CD14-positive monocyte (primary cell): ENCODE data around the gene PSMB7. TPM values are rescaled to one million over a fixed set of nuclear protein-coding genes. Genes with fewer than 3 reads are reported as not detected.

ENCODE experiments used
- DNase-seq, 3 donors: peaks; one replicate each; pipeline ENCODE4 v3.0.0-alpha.2; 2011 to 2022
- H2AFZ ChIP-seq: 2 replicates; pipeline ENCODE4 v1.6.0; 2012; ENCODE audit warnings: mild to moderate bottlenecking, low read depth, low read length, inconsistent platforms; ENCODE audit not compliant: insufficient read depth, poor library complexity, severe bottlenecking
- H3K27ac ChIP-seq, 2 donors: 1 replicate in 1 of 2; 2 replicates in 1 of 2; pipeline ENCODE4 v1.5.1; 2012 to 2013; ENCODE audit warnings: low read length in 2 of 2, control low read depth in 1 of 2, inconsistent platforms in 1 of 2, low read depth in 1 of 2, mild to moderate bottlenecking in 1 of 2
- H3K27me3 ChIP-seq, 2 donors: one replicate each; pipeline versions ENCODE4 v1.6.0 to v1.6.1; 2011 to 2013; ENCODE audit warnings: low read length in 2 of 2; ENCODE audit not compliant: control insufficient read depth in 2 of 2, insufficient read depth in 2 of 2
- H3K36me3 ChIP-seq, 2 donors: replicated peaks in 1 of 2; 1 replicate in 1 of 2; 2 replicates in 1 of 2; pipeline versions ENCODE4 v1.5.1 to v1.6.1; 2012 to 2013; ENCODE audit warnings: low read length in 2 of 2, control low read depth in 1 of 2, inconsistent platforms in 1 of 2, mild to moderate bottlenecking in 1 of 2; ENCODE audit not compliant: insufficient read depth in 2 of 2, control insufficient read depth in 1 of 2
- H3K4me1 ChIP-seq, 2 donors: 1 replicate in 1 of 2; 2 replicates in 1 of 2; pipeline versions ENCODE4 v1.5.1 to v1.6.1; 2012 to 2013; ENCODE audit warnings: low read length in 2 of 2, control low read depth in 1 of 2, inconsistent platforms in 1 of 2, mild to moderate bottlenecking in 1 of 2, moderate library complexity in 1 of 2; ENCODE audit not compliant: insufficient read depth in 2 of 2, control insufficient read depth in 1 of 2
- H3K4me2 ChIP-seq: replicated peaks from 2 replicates; pipeline ENCODE3; 2012; ENCODE audit warnings: low read length, moderate library complexity, mild to moderate bottlenecking; ENCODE audit not compliant: poor library complexity, severe bottlenecking; ENCODE audit errors: extremely low read depth
- H3K4me3 ChIP-seq, 3 experiments: fragments of 200-600 bp in 1 of 3; sonication (generic) in 1 of 3; replicated peaks in 1 of 3; 1 replicate in 2 of 3; 2 replicates in 1 of 3; pipeline ENCODE4 v1.5.1; 2011 to 2013; ENCODE audit warnings: low read length in 3 of 3, mild to moderate bottlenecking in 3 of 3, control low read depth in 2 of 3, low read depth in 2 of 3, inconsistent platforms in 1 of 3, moderate library complexity in 1 of 3
- H3K79me2 ChIP-seq: 2 replicates; pipeline ENCODE4 v1.6.0; 2012; ENCODE audit warnings: mild to moderate bottlenecking, control low read depth, inconsistent platforms, low read length, moderate library complexity; ENCODE audit not compliant: insufficient read depth
- H3K9ac ChIP-seq: 2 replicates; pipeline ENCODE4 v1.6.0; 2017; ENCODE audit warnings: low read length, mild to moderate bottlenecking; ENCODE audit not compliant: insufficient read depth, poor library complexity, severe bottlenecking
- H3K9me3 ChIP-seq, 2 donors: replicated peaks in 1 of 2; 1 replicate in 1 of 2; 2 replicates in 1 of 2; pipeline versions ENCODE4 v1.5.1 to v1.6.1; 2012 to 2013; ENCODE audit warnings: low read length in 2 of 2, control low read depth in 1 of 2; ENCODE audit not compliant: control insufficient read depth in 1 of 2, insufficient read depth in 1 of 2
- H4K20me1 ChIP-seq: 2 replicates; pipeline ENCODE4 v1.6.0; 2012; ENCODE audit warnings: mild to moderate bottlenecking, low read length, control low read depth, moderate library complexity; ENCODE audit not compliant: insufficient read depth
- H3K27ac Mint-ChIP-seq, 7 donors: one replicate each; pipeline ENCODE4 v1.8.0; 2020; ENCODE audit warnings: mild to moderate bottlenecking in 7 of 7, mixed read lengths in 7 of 7, moderate library complexity in 6 of 7, inconsistent platforms in 2 of 7
- H3K27me3 Mint-ChIP-seq, 3 donors: one replicate each; pipeline ENCODE4 v1.8.0; 2021 to 2022; ENCODE audit warnings: low read depth in 3 of 3, mild to moderate bottlenecking in 3 of 3, mixed read lengths in 3 of 3, moderate library complexity in 3 of 3, inconsistent platforms in 1 of 3
- H3K36me3 Mint-ChIP-seq, 2 donors: one replicate each; pipeline ENCODE4 v1.8.0; 2020; ENCODE audit warnings: mixed read lengths in 2 of 2, inconsistent platforms in 1 of 2, mild to moderate bottlenecking in 1 of 2
- H3K4me1 Mint-ChIP-seq: one replicate; pipeline ENCODE4 v1.8.0; 2020; ENCODE audit warnings: mild to moderate bottlenecking, mixed read lengths
- H3K4me3 Mint-ChIP-seq, 2 donors: one replicate each; pipeline ENCODE4 v1.8.0; 2020; ENCODE audit warnings: mild to moderate bottlenecking in 2 of 2, mixed read lengths in 2 of 2, moderate library complexity in 1 of 2
- H3K9me3 Mint-ChIP-seq, 7 donors: one replicate each; pipeline ENCODE4 v1.8.0; 2020 to 2022; ENCODE audit warnings: mixed read lengths in 7 of 7, mild to moderate bottlenecking in 6 of 7, moderate library complexity in 6 of 7, inconsistent platforms in 2 of 7
- WGBS: methylation state at CpG from one replicate; pipeline ENCODE4 v1.1.5; 2013; ENCODE audit warnings: missing lambda C conversion rate; ENCODE audit not compliant: insufficient coverage; 5-methylcytosine and 5-hydroxymethylcytosine counted together
- intact Hi-C, 2 donors: fragments of 100-400 bp; cut with micrococcal nuclease; formaldehyde crosslinking; loops; one replicate each; pipeline versions ENCODE4 v1.15.0 to v1.15.1; 2023
- polyA plus RNA-seq, 3 donors: library from polyadenylated mRNA; depleted of rRNA in 1 of 3; unstranded in 2 of 3; stranded (reverse) in 1 of 3; fragments of 300-500 nt in 2 of 3; fragments of >200 nt in 1 of 3; fragmentation: Illumina TruSeq in 2 of 3; gene quantifications; 1 replicate in 2 of 3; 2 replicates in 1 of 3; pipeline ENCODE4 v1.2.3, GENCODE V29; 2012 to 2021
- TF ChIP-seq, protein P1 (sequence below): fragments of 200-600 bp; IDR thresholded peaks from one replicate; pipeline ENCODE4 v1.8.0; 2022; ENCODE audit warnings: antibody characterized with exemption, mild to moderate bottlenecking

Gene PSMB7
- polyA plus RNA-seq, 3 donors = 129 to 194 (median 191) TPM

DNA sequence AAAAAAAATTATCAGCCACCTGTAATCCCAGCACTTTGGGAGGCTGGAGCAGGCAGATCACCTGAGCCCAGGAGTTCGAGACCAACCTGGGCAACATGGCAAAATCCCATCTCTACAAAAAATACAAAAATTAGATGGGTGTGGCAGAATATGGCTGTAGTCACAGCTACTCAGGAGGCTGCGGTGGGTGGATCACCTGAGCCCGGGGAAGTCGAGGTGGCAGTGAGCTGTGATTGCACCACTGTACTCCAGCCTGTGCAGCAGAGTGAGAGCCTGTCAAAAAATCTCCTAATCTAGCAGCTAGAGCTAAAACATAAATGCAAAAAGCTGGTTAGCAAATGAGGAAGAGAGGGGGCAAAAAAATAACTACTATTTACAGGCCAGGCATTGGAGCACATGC is 12.0 kb downstream of the PSMB7 start:
- H3K36me3 Mint-ChIP-seq = peaks cover 71 to 85% of the 10 kb centered on the region in 2 donors
- peaks cover 26% of the 10 kb centered on the region for H3K4me1 Mint-ChIP-seq

GRCh38 chr9:124399968-124400940 is 15.0 kb downstream of the PSMB7 start:
- H3K4me1 ChIP-seq = peaks cover 18 to 23% of the 10 kb centered on the region in 2 donors
- H3K79me2 ChIP-seq = peaks cover 79% of the 10 kb centered on the region
- H3K36me3 Mint-ChIP-seq = peaks cover 48 to 63% of the 10 kb centered on the region in 2 donors
- peak overlapping the region; percentile 2 for H3K9ac ChIP-seq
- H3K27ac Mint-ChIP-seq = peak overlapping the region in 3 of 7 donors; percentile 2 to 75 (median 69)
- H3K4me3 Mint-ChIP-seq = peak overlapping the region in 1 of 2 donors; percentile 39
- no peak overlapping the region for H2AFZ ChIP-seq
- H3K4me2 ChIP-seq = no peak overlapping the region
- no peaks in the 10 kb centered on the region for H3K27me3 ChIP-seq
- H3K9me3 ChIP-seq = no peaks in the 10 kb centered on the region
- H3K27ac ChIP-seq = peak overlapping the region in 1 of 2 donors; percentile 38
- no peaks in the 10 kb centered on the region for H3K9me3 Mint-ChIP-seq
- H3K36me3 ChIP-seq = peaks cover 32 to 70% of the 10 kb centered on the region in 2 donors
- WGBS = 83% methylated on average over 2 of the region's 15 CpGs
- TF ChIP-seq, protein P1, sequence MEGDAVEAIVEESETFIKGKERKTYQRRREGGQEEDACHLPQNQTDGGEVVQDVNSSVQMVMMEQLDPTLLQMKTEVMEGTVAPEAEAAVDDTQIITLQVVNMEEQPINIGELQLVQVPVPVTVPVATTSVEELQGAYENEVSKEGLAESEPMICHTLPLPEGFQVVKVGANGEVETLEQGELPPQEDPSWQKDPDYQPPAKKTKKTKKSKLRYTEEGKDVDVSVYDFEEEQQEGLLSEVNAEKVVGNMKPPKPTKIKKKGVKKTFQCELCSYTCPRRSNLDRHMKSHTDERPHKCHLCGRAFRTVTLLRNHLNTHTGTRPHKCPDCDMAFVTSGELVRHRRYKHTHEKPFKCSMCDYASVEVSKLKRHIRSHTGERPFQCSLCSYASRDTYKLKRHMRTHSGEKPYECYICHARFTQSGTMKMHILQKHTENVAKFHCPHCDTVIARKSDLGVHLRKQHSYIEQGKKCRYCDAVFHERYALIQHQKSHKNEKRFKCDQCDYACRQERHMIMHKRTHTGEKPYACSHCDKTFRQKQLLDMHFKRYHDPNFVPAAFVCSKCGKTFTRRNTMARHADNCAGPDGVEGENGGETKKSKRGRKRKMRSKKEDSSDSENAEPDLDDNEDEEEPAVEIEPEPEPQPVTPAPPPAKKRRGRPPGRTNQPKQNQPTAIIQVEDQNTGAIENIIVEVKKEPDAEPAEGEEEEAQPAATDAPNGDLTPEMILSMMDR = no peak
- H3K4me1 Mint-ChIP-seq = peaks cover 34% of the 10 kb centered on the region
- no peak overlapping the region for H3K4me3 ChIP-seq
- H3K27me3 Mint-ChIP-seq = peaks cover 0 to 3% (median 0%) of the 10 kb centered on the region in 3 donors
- H4K20me1 ChIP-seq = peaks cover 61% of the 10 kb centered on the region
- intact Hi-C loops = no loop called here
- DNase-seq = no peak

More for the DNA sequence above, 12.0 kb downstream of the PSMB7 start:
- Histone ChIP-seq H3K27me3 (no peaks in the 10 kb centered on the region), H3K4me1 (peaks cover 14 to 15% of the 10 kb centered on the region in 2 donors), H3K36me3 (peaks cover 60 to 83% of the 10 kb centered on the region in 2 donors), H3K9me3 (no peaks in the 10 kb centered on the region), H2AFZ (no peak overlapping the region), H3K27ac (no peak overlapping the region), H3K4me3 (no peak overlapping the region), H3K4me2 (no peak overlapping the region), H3K79me2 (peaks cover 77% of the 10 kb centered on the region), H4K20me1 (peaks cover 63% of the 10 kb centered on the region), H3K9ac (no peak overlapping the region)
- Mint-ChIP-seq H3K27me3 (peaks cover 0 to 3% (median 0%) of the 10 kb centered on the region in 3 donors), H3K9me3 (no peaks in the 10 kb centered on the region), H3K27ac (peak overlapping the region in 1 of 7 donors; percentile 54), H3K4me3 (no peak overlapping the region)
- intact Hi-C loops = no loop called here
- WGBS = no CpG with 5 or more reads among the region's 4 CpGs
- TF ChIP-seq, protein P1 = no peak
- DNase-seq = no peak
